Cardiac fibroblast (primary cell): ENCODE data around the gene LRRC45.

Experiments used
- DNase-seq, 2 donors: peaks; one replicate each; pipeline versions ENCODE4 v3.0.0 to v3.0.0-alpha.2; 2010; ENCODE audit warnings: low read depth in 2 of 2
- H3K4me3 ChIP-seq, 2 donors: replicated peaks in 1 of 2; 1 replicate in 1 of 2; 2 replicates in 1 of 2; pipeline ENCODE4 v1.5.1; 2011; ENCODE audit warnings: low read depth in 2 of 2, low read length in 2 of 2, mild to moderate bottlenecking in 2 of 2, moderate library complexity in 1 of 2
- CTCF ChIP-seq: IDR thresholded peaks from one replicate; pipeline ENCODE4 v1.5.1; 2011; ENCODE audit warnings: low read depth, mild to moderate bottlenecking, low read length, inconsistent platforms

Gene LRRC45

GRCh38 chr17:82058230-82058854 lies 35.2 kb downstream of the LRRC45 start:
- no peak for TF ChIP-seq CTCF
- no peak overlapping the region for H3K4me3 ChIP-seq
- no peak for DNase-seq

- no peak overlapping the region for H3K4me3 ChIP-seq
- DNase-seq: no peak
- no peak for TF ChIP-seq CTCF
These were observed 35.7 kb downstream of the LRRC45 start for GRCh38 chr17:82058855-82059249.

GRCh38 chr17:82059272-82060000 lies 36.3 kb downstream of the LRRC45 start:
- no peak for DNase-seq
- no peak overlapping the region for H3K4me3 ChIP-seq
- no peak for TF ChIP-seq CTCF

GRCh38 chr17:82060001-82060380 lies 36.9 kb downstream of the LRRC45 start:
- DNase-seq: no peak
- H3K4me3 ChIP-seq: no peak overlapping the region
- TF ChIP-seq CTCF: no peak

GRCh38 chr17:82060614-82061013 lies 37.5 kb downstream of the LRRC45 start:
- TF ChIP-seq CTCF: no peak

GRCh38 chr17:82061047-82061925 lies 38.2 kb downstream of the LRRC45 start:
- DNase-seq: no peak
- TF ChIP-seq CTCF: no peak
- no peak overlapping the region for H3K4me3 ChIP-seq

More at GRCh38 chr17:82060614-82061013, 37.5 kb downstream of the LRRC45 start:
- H3K4me3 ChIP-seq: no peak overlapping the region
- no peak for DNase-seq
